ENCODE data around the gene LPIN3. TPM values are rescaled to one million over a fixed set of nuclear protein-coding genes. Genes with fewer than 3 reads are reported as not detected.

LPIN3 gene
- total and polyA plus RNA-seq, 2 of the 8 experiments (the other 6 are each of a cell fraction or from before 2014, with no cell fraction given): 3.7 to 3.9 TPM

DNA sequence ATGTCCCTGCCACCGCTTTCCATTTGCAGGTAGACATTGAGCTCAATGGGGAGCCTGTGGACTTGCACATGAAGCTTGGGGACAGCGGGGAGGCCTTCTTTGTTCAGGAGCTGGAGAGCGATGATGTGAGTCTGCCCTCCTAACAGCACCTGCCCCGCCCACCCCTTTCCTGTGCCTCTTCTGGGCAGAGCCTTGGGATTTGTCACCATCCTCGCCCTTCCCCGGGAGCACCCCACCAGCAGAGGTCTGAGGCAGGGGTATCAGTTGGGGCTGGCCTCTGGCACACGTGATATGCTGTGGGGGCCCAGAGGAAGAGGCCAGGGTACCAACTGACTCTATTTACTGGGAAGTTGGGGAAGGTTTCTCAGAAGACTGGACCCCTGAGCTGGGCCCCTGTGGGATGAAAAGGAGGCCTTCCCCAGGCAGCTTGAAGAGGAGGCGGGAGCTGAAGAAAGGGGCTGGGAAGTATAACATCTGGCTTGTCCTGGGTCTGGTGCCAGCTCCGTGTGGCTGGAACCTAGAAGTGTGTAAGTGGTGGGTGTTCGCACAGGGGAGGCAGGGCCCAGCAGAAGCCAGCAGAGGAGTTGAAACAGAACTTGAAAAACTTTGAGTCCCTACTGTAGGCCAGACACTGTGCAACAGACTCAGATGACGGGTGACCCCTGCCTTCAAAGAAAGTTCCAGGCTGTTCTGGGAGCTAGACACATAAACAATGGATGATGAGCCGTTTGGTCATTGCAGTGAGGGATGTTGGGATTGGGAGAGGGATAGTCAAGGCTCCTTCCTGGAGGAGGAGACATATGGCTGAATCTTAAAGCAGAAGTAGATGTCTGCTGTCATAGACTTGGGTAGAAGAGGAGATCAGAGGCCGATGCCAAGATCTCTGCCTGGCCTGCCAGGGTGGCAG is 7.2 kb downstream of the LPIN3 start:
- Histone ChIP-seq H2BK15ac (ENCODE audit: low read length) (no peak overlapping the region), H3K9ac (replicated peaks in 1 of 4; ENCODE audit: extremely low read depth in 1 of 4, low read depth in 3 of 4, low read length in 3 of 4) (no peak overlapping the region), H3K4ac (replicated peaks; ENCODE audit: insufficient read length, low read depth, low read length) (no peak overlapping the region), H3K27me3 (replicated peaks in 1 of 4; ENCODE audit: control insufficient read depth in 3 of 4, extremely low read depth in 1 of 4, insufficient read depth in 3 of 4, low read length in 3 of 4) (no peaks in the 10 kb centered on the region), H2AK5ac (ENCODE audit: low read depth, low read length) (no peak overlapping the region), H3K27ac (ENCODE audit: low read depth, low read length) (no peak overlapping the region), H3K18ac (ENCODE audit: extremely low read depth, low read length) (no peak overlapping the region), H3K23me2 (ENCODE audit: low read depth, low read length) (no peaks in the 10 kb centered on the region; the same call in 1 of the 2 replicates), H2BK120ac (replicated peaks; ENCODE audit: low read depth, low read length) (no peak overlapping the region), H3K9me3 (ENCODE audit: insufficient read depth in 2 of 2, low read depth in 1 of 2, low read length in 1 of 2) (no peaks in the 10 kb centered on the region), H3K56ac (replicated peaks; ENCODE audit: insufficient read length, low read depth, low read length) (no peak overlapping the region), H3K4me1 (replicated peaks in 1 of 4; ENCODE audit: control insufficient read depth in 3 of 4, insufficient read depth in 4 of 4, low read length in 3 of 4) (no peaks in the 10 kb centered on the region; a peak in 1 of 7 replicates), H2AFZ (ENCODE audit: low read length) (no peak overlapping the region), H3K14ac (ENCODE audit: insufficient read length) (no peak overlapping the region), H3K79me2 (ENCODE audit: control insufficient read depth in 1 of 2, insufficient read depth in 2 of 2, low read length in 2 of 2) (no peaks in the 10 kb centered on the region), H4K8ac (ENCODE audit: extremely low read depth, insufficient read depth, low read length) (peak overlapping the region; percentile 7; the same call in 1 of the 2 replicates), H3K36me3 (ENCODE audit: control insufficient read depth in 2 of 4, insufficient read depth in 4 of 4, low read length in 3 of 4) (no peaks in the 10 kb centered on the region), H2BK12ac (ENCODE audit: low read depth, low read length) (no peak overlapping the region), H3K23ac (ENCODE audit: insufficient read length) (no peak overlapping the region), H2BK5ac (ENCODE audit: low read depth, low read length) (no peak overlapping the region), H3K4me3 (ENCODE audit: extremely low read depth in 1 of 4, insufficient read depth in 2 of 4, low read depth in 3 of 4, low read length in 4 of 4) (no peak overlapping the region), H3K79me1 (ENCODE audit: low read depth, low read length) (no peaks in the 10 kb centered on the region), H4K20me1 (replicated peaks in 1 of 2; ENCODE audit: control insufficient read depth in 1 of 2, insufficient read depth in 2 of 2, low read length in 2 of 2) (peaks cover 0 to 1% of the 10 kb centered on the region in 2 experiments), H2BK20ac (ENCODE audit: low read length) (no peak overlapping the region), H4K5ac (ENCODE audit: insufficient read length, low read depth, low read length) (no peak overlapping the region), H3K4me2 (ENCODE audit: insufficient read depth in 1 of 2, low read depth in 2 of 2, low read length in 2 of 2) (no peak overlapping the region), H4K91ac (replicated peaks; ENCODE audit: insufficient read length, low read length) (no peak overlapping the region)
- no peak for FAIRE-seq
- TF ChIP-seq TEAD4 (IDR thresholded peaks at IDR 0.05; ENCODE audit: low read depth, low read length) (no peak), EZH2 (IDR thresholded peaks at IDR 0.05; ENCODE audit: low read depth, low read length, severe bottlenecking) (no peak)
- ChIA-PET POLR2A (ENCODE audit: partially characterized antibody) (no interaction called here), CTCF (ENCODE audit: partially characterized antibody) (interaction anchor here (0.6 to 1.8 kb wide), 4 partner anchors 8 to 63 kb away, joined by 3 to 6 read pairs (median 4); no protein-coding TSS in a partner anchor)
- WGBS, 2 experiments (ENCODE audit: extremely low coverage in 1 of 2, insufficient coverage in 1 of 2, insufficient read length in 1 of 2, insufficient replicate concordance in 2 of 2, low coverage in 1 of 2, low lambda C conversion rate in 2 of 2, missing lambda C conversion rate in 1 of 2): 88% methylated on average over 13 of the region's 13 CpGs; no CpG with 5 or more reads in 1 of the 2 experiments
- no peak for DNase-seq (ENCODE audit: low read depth in 1 of 2, low spot score in 2 of 2)

Measured in H1 (cell line).